PFSK-1 (cell line): Measurements from ENCODE around the gene G6PC3.

Experiments
- FOXP2 ChIP-seq: optimal IDR thresholded peaks from 2 replicates; pipeline ENCODE3; 2011; ENCODE audit warnings: borderline replicate concordance, control low read depth, inconsistent platforms; ENCODE audit not compliant: insufficient read depth; ENCODE audit errors: extremely low read length, extremely low read depth
- POLR2AphosphoS5 ChIP-seq: IDR thresholded peaks from 2 replicates; pipeline ENCODE4 v1.6.1; 2012; ENCODE audit warnings: low read depth, mild to moderate bottlenecking, control low read depth, low read length, moderate library complexity
- SIN3A ChIP-seq: IDR thresholded peaks from 2 replicates; pipeline ENCODE4 v1.6.1; 2012; ENCODE audit warnings: mild to moderate bottlenecking, low read length, moderate library complexity, borderline replicate concordance; ENCODE audit not compliant: insufficient read depth
- TAF1 ChIP-seq: IDR thresholded peaks from 2 replicates; pipeline ENCODE4 v1.6.1; 2012; ENCODE audit warnings: low read length, control low read depth, borderline replicate concordance; ENCODE audit not compliant: insufficient read depth
- TF ChIP-seq, protein P1 (sequence below), 2 experiments: IDR thresholded peaks; 2 replicates each; pipeline versions ENCODE4 v1.6.1 to v1.8.0; 2011 to 2012; ENCODE audit warnings: low read depth in 2 of 2, low read length in 2 of 2, control low read depth in 1 of 2, inconsistent platforms in 1 of 2, mild to moderate bottlenecking in 1 of 2, moderate library complexity in 1 of 2; ENCODE audit not compliant: insufficient read depth in 1 of 2

The G6PC3 gene

DNA sequence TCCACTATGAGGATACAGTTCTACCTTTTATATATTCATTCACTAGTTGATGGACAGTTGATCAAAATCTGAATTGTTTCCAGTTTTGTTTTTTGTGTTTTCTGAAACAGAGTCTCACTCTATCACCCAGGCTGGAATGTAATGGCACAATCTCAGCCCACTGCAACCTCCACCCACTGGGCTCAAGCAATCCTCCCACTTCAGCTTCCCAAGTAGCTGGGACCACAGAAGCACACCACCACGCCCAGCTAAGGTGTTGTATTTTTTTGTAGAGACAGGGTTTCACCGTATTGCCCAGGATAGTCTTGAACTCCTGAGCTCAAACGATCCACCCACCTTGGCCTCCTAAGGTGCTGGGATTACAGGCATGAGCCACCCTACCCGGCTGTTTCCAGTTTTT is 25.0 kb upstream of the G6PC3 start:
- no peak for TF ChIP-seq SIN3A
- TF ChIP-seq FOXP2: no peak
- TF ChIP-seq POLR2AphosphoS5: no peak
- TF ChIP-seq, protein P1, sequence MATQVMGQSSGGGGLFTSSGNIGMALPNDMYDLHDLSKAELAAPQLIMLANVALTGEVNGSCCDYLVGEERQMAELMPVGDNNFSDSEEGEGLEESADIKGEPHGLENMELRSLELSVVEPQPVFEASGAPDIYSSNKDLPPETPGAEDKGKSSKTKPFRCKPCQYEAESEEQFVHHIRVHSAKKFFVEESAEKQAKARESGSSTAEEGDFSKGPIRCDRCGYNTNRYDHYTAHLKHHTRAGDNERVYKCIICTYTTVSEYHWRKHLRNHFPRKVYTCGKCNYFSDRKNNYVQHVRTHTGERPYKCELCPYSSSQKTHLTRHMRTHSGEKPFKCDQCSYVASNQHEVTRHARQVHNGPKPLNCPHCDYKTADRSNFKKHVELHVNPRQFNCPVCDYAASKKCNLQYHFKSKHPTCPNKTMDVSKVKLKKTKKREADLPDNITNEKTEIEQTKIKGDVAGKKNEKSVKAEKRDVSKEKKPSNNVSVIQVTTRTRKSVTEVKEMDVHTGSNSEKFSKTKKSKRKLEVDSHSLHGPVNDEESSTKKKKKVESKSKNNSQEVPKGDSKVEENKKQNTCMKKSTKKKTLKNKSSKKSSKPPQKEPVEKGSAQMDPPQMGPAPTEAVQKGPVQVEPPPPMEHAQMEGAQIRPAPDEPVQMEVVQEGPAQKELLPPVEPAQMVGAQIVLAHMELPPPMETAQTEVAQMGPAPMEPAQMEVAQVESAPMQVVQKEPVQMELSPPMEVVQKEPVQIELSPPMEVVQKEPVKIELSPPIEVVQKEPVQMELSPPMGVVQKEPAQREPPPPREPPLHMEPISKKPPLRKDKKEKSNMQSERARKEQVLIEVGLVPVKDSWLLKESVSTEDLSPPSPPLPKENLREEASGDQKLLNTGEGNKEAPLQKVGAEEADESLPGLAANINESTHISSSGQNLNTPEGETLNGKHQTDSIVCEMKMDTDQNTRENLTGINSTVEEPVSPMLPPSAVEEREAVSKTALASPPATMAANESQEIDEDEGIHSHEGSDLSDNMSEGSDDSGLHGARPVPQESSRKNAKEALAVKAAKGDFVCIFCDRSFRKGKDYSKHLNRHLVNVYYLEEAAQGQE (IDR thresholded peaks at IDR 0.05; ENCODE audit: insufficient read depth in 1 of 2, low read depth in 2 of 2, low read length in 2 of 2): no peak
- no peak for TF ChIP-seq TAF1

DNA sequence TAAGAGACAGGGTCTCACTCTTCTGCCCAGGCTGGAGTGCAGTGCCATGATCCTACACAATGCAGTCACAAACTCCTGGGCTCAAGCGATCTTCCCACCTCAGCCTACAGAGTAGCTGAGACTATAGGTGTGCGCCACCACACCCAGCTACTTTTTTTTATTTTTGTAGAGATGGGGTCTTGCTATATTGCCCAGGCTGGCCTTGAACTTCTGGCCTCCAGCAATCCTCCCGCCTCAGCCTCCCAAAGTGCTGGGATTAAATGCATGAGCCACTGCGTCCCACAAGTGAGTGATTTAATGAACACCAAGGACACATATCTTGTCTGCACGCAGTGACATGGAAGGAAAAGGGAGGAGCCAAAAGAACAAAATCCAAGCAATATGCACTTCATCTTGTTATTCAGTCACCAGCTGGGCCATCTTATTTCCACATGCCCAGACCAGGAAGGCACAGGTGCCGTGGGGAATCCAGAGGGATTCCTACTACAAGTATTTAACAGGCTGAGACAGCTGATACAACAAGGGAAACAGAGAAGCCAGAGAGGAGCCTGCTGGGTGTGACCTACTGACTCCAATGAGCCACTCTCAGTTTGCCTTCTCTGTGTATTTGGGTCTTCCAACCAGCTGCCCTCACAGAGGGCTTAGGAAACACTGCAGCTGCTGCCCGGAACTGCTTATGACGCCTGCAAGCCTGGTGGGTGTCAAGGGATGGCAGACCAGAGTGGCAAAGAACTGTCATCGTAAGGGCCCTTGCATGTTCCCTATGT is 21.1 kb upstream of the G6PC3 start:
- TF ChIP-seq SIN3A (no peak), FOXP2 (no peak), POLR2AphosphoS5 (no peak), TAF1 (no peak)
- TF ChIP-seq, protein P1 (IDR thresholded peaks at IDR 0.05; ENCODE audit: insufficient read depth in 1 of 2, low read depth in 2 of 2, low read length in 2 of 2): no peak

DNA sequence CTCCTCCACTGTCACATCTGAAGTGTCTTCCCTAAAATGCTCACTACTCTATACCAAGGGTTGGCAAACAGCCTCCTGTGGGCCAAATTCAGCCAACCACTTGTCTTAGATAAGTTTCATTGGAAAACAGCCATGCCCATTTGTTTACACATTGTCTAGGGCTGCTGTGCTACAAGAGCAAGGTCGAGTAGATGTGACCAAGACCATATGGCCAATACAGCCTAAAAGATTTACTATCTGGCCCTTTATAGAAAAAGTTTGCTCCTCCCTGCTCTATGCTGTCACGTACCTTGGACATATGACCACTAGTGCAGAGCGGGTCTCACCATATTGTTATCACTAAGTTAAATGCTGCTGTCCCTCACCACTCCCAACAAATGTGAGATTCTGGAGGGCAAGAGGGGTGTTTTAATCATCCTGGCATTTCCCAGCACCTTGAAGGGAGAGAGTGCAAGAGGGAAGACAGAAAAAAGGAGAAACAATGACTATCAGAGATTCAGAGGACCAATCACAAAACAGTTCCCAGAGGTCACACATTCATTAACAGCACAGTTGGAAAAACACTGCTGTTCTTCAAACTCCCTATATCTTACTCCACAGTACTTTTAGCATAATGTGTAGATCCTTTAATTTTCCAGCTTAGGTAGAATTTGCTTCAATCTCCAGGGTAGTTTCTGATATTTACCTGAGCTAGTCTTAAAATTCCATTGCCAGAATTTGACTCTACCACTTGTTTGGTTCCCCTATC is 17.2 kb upstream of the G6PC3 start:
- TF ChIP-seq, protein P1 (IDR thresholded peaks at IDR 0.05; ENCODE audit: insufficient read depth in 1 of 2, low read depth in 2 of 2, low read length in 2 of 2): no peak
- TF ChIP-seq SIN3A (no peak), POLR2AphosphoS5 (no peak), FOXP2 (no peak), TAF1 (no peak)

DNA sequence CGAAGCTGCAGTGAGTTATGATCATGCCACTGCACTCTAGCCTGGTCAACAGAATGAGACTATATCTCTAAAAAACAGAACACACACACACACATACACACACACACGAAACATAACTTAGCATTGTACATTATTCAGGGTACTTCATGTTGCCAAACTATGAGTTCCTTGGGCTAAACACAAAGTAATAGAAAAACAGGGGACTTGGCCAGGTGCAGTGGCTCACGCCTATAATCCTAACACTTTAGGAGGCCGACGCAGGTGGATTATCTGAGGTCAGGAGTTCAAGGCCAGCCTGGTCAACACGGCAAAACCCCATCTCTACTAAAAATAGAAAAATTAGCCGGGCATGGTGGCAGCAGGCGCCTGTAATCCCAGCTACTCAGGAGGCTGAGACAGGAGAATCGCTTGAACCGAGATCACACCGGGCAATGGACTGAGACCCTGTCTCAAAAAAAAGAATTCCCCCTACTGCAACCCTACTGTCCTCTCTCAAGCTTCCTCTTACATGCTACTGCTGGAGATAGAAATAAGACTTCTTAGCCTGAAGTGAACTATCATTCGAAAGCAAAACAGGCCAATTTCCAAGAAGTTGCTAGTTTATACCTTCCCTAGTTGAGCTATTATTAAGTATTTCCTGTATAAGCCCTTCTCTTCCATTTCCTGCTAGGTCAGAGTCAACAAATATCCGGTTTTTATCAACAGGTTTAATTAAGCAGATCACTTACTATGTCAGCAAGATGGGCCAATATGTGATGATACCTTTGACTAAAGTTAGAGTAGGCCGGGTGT is 11.2 kb upstream of the G6PC3 start:
- TF ChIP-seq, protein P1 (IDR thresholded peaks at IDR 0.05; ENCODE audit: insufficient read depth in 1 of 2, low read depth in 2 of 2, low read length in 2 of 2): no peak
- TF ChIP-seq SIN3A (no peak), TAF1 (no peak), FOXP2 (no peak), POLR2AphosphoS5 (no peak)
